ENCODE data around the gene TIMM50.

DNA sequence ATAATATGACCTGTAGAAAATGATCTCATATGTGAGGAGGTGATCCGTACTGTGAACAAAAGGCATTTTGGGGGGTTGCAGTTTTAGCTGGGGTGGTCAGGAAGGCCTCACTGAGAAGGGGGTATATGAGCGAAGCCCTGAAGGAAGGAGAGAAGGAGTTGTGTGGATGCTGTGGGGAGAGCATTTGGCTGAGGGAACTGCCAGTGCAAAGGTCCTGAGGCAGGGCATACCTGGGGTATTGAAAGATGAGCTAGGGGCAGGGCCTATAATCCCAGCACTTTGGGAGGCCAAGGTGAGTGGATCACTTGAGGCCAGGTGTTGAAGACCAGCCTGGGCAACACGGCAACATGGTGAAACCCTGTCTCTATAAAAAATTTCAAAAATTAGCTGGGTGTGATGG lies 36.8 kb downstream of the TIMM50 start:
- TF ChIP-seq POLR2A (IDR thresholded peaks at IDR 0.05): no peak
- TF ChIP-seq, protein P1, sequence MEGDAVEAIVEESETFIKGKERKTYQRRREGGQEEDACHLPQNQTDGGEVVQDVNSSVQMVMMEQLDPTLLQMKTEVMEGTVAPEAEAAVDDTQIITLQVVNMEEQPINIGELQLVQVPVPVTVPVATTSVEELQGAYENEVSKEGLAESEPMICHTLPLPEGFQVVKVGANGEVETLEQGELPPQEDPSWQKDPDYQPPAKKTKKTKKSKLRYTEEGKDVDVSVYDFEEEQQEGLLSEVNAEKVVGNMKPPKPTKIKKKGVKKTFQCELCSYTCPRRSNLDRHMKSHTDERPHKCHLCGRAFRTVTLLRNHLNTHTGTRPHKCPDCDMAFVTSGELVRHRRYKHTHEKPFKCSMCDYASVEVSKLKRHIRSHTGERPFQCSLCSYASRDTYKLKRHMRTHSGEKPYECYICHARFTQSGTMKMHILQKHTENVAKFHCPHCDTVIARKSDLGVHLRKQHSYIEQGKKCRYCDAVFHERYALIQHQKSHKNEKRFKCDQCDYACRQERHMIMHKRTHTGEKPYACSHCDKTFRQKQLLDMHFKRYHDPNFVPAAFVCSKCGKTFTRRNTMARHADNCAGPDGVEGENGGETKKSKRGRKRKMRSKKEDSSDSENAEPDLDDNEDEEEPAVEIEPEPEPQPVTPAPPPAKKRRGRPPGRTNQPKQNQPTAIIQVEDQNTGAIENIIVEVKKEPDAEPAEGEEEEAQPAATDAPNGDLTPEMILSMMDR (IDR thresholded peaks at IDR 0.05): no peak

Data from testis (tissue), 2 donors.